ENCODE measurements around the gene TCF25.

DNA sequence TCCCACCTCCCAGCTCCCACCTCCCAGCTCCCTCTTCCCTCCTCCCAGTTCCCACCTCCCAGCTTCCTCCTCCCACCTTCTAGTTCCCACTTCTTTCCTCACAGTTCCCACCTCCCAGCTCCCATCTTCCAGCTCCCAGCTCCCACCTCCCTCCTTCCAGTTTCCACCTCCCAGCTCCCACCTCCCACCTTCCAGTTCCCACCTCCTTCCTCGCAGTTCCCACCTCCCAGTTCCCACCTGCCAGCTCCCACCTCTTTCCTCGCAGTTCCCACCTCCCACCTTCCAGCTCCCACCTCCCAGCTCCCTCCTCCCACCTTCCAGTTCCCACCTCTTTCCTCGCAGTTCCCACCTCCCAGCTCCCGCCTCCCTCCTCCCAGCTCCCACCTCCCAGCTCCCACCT lies 34.8 kb downstream of the TCF25 start:
- TF ChIP-seq POLR2A (IDR thresholded peaks at IDR 0.05; ENCODE audit: low read depth, low read length) (no peak), POLR2AphosphoS5 (IDR thresholded peaks at IDR 0.05; ENCODE audit: low read depth, low read length) (no peak), TAF1 (IDR thresholded peaks at IDR 0.05; ENCODE audit: borderline replicate concordance, low read depth, low read length) (no peak)
